GM12873 (cell line): Measurements from ENCODE around the gene CPLANE1.

Experiments used
- TF ChIP-seq, protein P1 (sequence below): IDR thresholded peaks from 2 replicates; pipeline ENCODE4 v1.5.1; 2012; ENCODE audit warnings: low read depth, mild to moderate bottlenecking, moderate library complexity, low read length, control low read depth; ENCODE audit not compliant: insufficient read depth; ENCODE audit errors: missing control alignments

CPLANE1 gene

GRCh38 chr5:37249815-37250164, 614 bp upstream of the CPLANE1 start:
- TF ChIP-seq, protein P1, sequence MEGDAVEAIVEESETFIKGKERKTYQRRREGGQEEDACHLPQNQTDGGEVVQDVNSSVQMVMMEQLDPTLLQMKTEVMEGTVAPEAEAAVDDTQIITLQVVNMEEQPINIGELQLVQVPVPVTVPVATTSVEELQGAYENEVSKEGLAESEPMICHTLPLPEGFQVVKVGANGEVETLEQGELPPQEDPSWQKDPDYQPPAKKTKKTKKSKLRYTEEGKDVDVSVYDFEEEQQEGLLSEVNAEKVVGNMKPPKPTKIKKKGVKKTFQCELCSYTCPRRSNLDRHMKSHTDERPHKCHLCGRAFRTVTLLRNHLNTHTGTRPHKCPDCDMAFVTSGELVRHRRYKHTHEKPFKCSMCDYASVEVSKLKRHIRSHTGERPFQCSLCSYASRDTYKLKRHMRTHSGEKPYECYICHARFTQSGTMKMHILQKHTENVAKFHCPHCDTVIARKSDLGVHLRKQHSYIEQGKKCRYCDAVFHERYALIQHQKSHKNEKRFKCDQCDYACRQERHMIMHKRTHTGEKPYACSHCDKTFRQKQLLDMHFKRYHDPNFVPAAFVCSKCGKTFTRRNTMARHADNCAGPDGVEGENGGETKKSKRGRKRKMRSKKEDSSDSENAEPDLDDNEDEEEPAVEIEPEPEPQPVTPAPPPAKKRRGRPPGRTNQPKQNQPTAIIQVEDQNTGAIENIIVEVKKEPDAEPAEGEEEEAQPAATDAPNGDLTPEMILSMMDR: no peak

DNA sequence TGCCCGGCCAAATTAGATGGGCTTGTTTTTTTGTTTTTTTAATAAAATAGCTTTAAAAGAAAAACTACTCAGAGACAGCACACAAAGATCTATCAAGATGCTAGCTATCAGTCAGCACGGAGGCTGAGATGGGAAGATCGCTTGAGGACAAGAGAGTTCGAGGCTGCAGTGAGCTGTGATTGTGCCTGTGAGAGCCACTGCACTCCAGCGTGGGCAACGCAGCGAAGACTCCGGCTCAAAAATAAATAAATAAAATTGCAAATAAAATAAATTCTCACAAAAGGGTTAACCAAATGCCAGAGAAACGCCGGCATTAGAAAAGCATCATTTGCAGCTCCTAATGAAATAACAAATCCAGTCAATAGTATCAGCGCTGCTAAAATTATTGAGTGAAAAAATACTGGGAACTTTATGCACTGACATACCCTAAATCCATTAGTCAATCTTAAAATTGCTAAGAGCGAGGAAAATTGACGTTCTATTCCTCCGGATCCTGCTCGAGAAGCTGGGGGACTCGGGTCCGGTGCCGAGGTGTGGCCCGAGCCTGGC, 681 bp downstream of the CPLANE1 start:
- TF ChIP-seq, protein P1: no peak

DNA sequence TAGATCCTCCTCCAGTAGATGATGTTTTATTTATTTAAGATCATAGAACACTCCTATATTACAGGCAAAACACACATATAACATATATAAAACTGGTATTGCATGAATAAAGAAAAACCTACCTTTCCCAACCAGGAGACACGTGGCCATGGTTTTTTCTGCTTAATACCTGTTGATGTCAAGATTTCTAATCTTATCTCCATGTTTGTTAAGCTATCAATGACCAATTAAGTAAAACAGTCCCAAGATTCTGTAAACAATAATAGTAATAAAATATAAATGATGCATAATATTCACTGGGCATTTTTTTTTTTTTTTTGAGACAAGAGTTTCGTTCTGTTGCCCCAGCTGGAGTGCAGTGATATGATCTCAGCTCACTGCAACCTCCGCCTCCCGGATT, 1.7 kb downstream of the CPLANE1 start:
- TF ChIP-seq, protein P1: no peak

DNA sequence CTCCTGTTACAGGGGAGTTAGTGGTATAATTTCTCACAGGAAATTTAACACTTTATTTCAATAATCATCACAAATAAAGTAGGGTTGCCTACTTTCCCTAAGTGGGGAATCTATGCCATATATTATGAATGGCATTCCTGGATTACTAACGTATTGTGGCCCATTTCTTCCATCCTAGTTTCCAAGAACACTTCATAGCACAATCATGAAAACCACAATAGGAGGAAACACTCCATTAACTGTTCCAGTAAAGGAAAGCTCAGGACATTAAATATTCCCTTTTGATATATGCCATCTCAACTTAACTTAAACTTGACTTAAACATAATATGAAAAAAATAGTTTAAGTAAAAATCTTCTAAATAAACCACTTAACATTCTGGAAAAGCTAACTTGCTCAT, 2.1 kb downstream of the CPLANE1 start:
- TF ChIP-seq, protein P1: no peak

GRCh38 chr5:37234288-37234687, 14.9 kb downstream of the CPLANE1 start:
- TF ChIP-seq, protein P1: no peak

DNA sequence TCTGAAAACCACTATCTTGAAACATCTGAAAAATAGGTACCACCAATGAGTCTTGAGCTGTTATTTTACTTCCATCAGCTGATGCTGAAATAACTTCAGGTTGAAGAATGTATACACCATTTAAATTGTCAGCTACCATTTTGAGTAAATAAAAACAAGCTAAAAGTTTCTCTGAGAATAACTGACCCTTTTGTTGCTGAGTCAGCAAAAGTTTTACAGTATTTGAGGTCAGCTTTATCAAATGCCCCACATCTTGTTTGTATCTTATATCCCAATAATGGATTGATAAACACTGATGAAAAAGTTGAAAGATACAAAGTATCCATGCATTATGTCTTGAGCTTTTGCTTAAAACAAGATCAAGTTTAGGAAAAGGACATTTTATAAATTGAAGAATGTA, 22.8 kb downstream of the CPLANE1 start:
- TF ChIP-seq, protein P1: no peak

GRCh38 chr5:37222181-37222580, 27.0 kb downstream of the CPLANE1 start:
- TF ChIP-seq, protein P1: no peak

DNA sequence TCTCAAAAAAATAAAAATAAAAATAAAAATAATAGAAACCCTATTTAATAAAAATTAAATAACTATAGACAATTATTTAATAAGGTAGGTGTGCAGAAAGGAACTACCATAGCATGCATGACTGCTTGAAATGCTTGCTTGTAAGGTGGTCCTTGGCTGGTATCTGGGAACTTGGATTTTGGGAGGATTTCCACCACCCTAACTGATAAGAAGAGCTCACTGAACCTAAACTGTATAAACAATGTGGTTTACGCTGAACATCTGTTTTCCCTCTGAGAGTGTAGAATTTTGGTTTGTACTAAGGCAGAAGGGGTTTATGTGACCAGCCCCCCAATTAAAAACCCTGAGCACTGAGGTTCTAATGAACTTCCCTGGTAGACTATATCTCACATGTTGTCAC, 31.2 kb downstream of the CPLANE1 start:
- TF ChIP-seq, protein P1: no peak
